Psoas muscle (tissue), 8 donors: Measurements from ENCODE around the gene STAM. TPM values are rescaled to one million over a fixed set of nuclear protein-coding genes. Genes with fewer than 3 reads are reported as not detected.

ENCODE experiments used
- ATAC-seq, 4 donors: fragments of 200-7000 bp; cut with Tn5 transposase; one replicate each; pipeline ENCODE4 v1.9.1; 2020; ENCODE audit warnings: moderate library complexity in 3 of 4, mild to moderate bottlenecking in 2 of 4
- DNase-seq, 2 donors: peaks; one replicate each; pipeline ENCODE4 v3.0.0-alpha.2; 2020
- H3K27ac ChIP-seq: fragments of 200-600 bp; one replicate; pipeline ENCODE4 v1.8.0; 2022
- H3K27me3 ChIP-seq, 3 donors: fragments of 200-600 bp in 1 of 3; one replicate each; pipeline versions ENCODE4 v1.6.1 to v1.8.0; 2013 to 2022; ENCODE audit warnings: low read length in 2 of 3, mild to moderate bottlenecking in 2 of 3, moderate library complexity in 1 of 3; ENCODE audit not compliant: insufficient read depth in 3 of 3
- H3K36me3 ChIP-seq, 2 donors: fragments of 200-600 bp in 1 of 2; one replicate each; pipeline versions ENCODE4 v1.6.1 to v1.8.0; 2013 to 2022; ENCODE audit warnings: low read depth in 1 of 2, mild to moderate bottlenecking in 1 of 2, moderate library complexity in 1 of 2; ENCODE audit not compliant: insufficient read depth in 1 of 2
- H3K4me1 ChIP-seq: fragments of 200-600 bp; one replicate; pipeline ENCODE4 v1.8.0; 2022
- H3K4me3 ChIP-seq: fragments of 200-600 bp; one replicate; pipeline ENCODE4 v1.8.0; 2022; ENCODE audit warnings: mild to moderate bottlenecking
- H3K9me3 ChIP-seq: fragments of 200-600 bp; one replicate; pipeline ENCODE4 v1.8.0; 2022
- CTCF ChIP-seq: fragments of 200-600 bp; IDR thresholded peaks from one replicate; pipeline ENCODE4 v1.8.0; 2022; ENCODE audit warnings: antibody characterized with exemption
- WGBS, 3 donors: extraction: QIAGEN DNeasy Blood & Tissue Kit; methylation state at CpG; one replicate each; pipeline versions ENCODE4 v1.1.6 to v1.1.7; 2013; 5-methylcytosine and 5-hydroxymethylcytosine counted together
- intact Hi-C, 2 donors: fragments of 100-400 bp; cut with DNase I; formaldehyde crosslinking; loops; one replicate each; pipeline versions ENCODE4 v1.11.0 to v1.14.2; 2022
- polyA plus RNA-seq, 3 donors: library from polyadenylated mRNA; stranded (reverse); fragments of 200-250 nt; gene quantifications; one replicate each; pipeline ENCODE4 v1.2.3, GENCODE V29; 2013
- total RNA-seq, 4 donors: library from RNA; stranded (reverse); fragmentation: NEBNext Ultra II Directional in 2 of 4; extraction: Animal tissue kit (Norgen Biotek cat#: 25700) in 2 of 4; gene quantifications; one replicate each; pipeline versions ENCODE4 v1.2.1 to v1.2.4, GENCODE V29; 2021 to 2023
- donor health status: healthy with polysubstance abuse.
- donor health status: DM: no; HTN: no; CAD: no; lungs with moderate emphysema.
- donor health status: Bipolar disorder and iron deficiency.
- donor health status: healthy.
- donor health status: DM: yes; HTN: yes; CAD: no.
- donor health status: DM: no; HTN: no; CAD: no.
- donor health status: DM: no; HTN: no; CAD: no.
- donor health status: DM: yes; HTN: yes; CAD: no.

STAM gene
- total and polyA plus RNA-seq, 7 donors: 16.3 to 42.4 (median 31.9) TPM

DNA sequence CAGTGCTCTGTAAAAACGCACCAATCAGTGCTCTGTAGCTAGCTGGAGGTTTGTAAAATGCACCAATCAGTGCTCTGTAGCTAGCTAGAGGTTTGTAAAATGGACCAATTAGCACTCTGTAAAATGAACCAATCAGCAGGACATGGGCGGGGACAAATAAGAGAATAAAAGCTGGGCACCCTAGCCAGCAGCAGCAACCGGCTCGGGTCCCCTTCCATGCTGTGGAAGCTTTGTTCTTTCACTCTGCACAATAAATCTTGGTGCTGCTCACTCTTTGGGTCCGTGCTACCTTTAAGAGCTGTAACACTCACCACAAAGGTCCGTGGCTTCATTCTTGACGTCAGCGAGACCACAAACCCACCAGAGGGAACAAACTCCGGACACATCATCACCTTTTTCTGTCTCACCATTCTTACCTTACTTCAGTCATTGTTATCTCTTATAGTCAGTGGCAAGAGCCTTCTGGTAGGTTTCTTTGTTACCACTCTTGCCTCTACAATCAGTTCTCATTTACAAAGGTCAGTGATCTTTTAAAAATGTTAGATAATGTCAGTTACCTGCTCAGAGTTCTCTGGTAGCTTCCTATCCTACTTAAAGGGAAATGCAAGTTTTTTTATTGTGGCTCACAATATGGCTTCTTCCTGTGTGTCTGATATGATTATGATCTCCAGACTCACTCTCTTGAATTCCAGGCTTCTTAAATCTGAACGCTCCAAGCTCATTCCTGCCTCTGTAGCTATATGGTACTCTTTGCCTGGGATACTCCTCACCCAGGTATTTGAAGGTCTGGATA lies 4.5 kb downstream of the STAM start:
- Histone ChIP-seq H3K27me3 (no peaks in the 10 kb centered on the region), H3K4me3 (no peak overlapping the region), H3K9me3 (no peaks in the 10 kb centered on the region), H3K36me3 (peaks cover 0 to 3% of the 10 kb centered on the region in 2 donors), H3K27ac (no peak overlapping the region), H3K4me1 (peaks cover 69% of the 10 kb centered on the region)
- TF ChIP-seq CTCF: no peak
- ATAC-seq: no peak
- 90% methylated on average over 10 of the region's 10 CpGs for WGBS, 3 donors
- no peak for DNase-seq
- intact Hi-C loops: no loop called here

DNA sequence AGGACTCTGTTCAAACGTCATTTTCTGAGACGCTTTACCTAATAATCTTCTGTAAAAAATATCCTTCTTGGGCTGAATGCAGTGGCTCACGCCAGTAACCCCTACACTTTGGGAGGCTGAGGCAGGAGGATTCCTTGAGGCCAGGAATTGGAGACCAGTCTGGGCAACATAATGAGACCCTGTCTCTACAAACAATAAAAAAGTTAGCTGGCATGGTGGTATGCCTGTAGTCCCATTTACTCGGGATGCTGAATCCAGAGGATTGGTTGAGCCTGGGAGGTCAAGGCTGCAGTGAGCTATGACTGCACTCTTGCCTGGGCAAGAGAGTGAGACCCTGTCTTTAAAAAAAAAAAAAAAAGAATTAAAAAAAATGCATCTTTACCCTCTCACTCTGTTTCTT lies 5.1 kb downstream of the STAM start:
- no peak overlapping the region for H3K27ac ChIP-seq
- H3K4me1 ChIP-seq: peaks cover 75% of the 10 kb centered on the region
- intact Hi-C loops: no loop called here
- WGBS, 3 donors: 88 to 96% (median 91%) methylated on average over 4 of the region's 4 CpGs
- H3K9me3 ChIP-seq: no peaks in the 10 kb centered on the region
- TF ChIP-seq CTCF: no peak
- H3K36me3 ChIP-seq: peaks cover 0 to 3% of the 10 kb centered on the region in 2 donors
- ATAC-seq (no peak), DNase-seq (no peak)
- no peaks in the 10 kb centered on the region for H3K27me3 ChIP-seq
- H3K4me3 ChIP-seq: no peak overlapping the region

DNA sequence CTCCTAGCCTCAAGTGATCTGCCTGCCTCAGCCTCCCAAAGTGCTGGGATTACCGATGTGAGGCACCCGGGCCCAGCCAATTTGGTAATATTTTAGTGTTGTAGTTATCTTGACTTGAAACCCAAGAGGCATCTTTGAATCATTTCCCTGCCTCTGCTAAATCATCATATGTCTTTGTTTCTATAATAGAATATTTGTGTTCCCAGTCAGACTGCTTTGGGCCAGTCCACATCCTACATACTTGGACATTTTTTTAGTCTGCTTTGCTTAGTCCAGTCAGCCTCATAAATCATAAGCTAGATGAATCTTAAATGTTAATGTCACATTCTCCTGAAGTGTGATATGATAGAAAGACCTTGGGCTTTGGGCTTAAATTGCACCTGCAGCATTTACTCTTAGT lies 5.9 kb downstream of the STAM start:
- WGBS, 3 donors: 73 to 80% (median 76%) methylated on average over 2 of the region's 2 CpGs
- Histone ChIP-seq H3K9me3 (no peaks in the 10 kb centered on the region), H3K27ac (peak overlapping the region; percentile 25), H3K36me3 (peaks cover 0 to 3% of the 10 kb centered on the region in 2 donors), H3K27me3 (no peaks in the 10 kb centered on the region), H3K4me3 (peak overlapping the region; percentile 8), H3K4me1 (peaks cover 80% of the 10 kb centered on the region)
- ATAC-seq (no peak), DNase-seq (no peak)
- intact Hi-C loops: no loop called here
- TF ChIP-seq CTCF: no peak

DNA sequence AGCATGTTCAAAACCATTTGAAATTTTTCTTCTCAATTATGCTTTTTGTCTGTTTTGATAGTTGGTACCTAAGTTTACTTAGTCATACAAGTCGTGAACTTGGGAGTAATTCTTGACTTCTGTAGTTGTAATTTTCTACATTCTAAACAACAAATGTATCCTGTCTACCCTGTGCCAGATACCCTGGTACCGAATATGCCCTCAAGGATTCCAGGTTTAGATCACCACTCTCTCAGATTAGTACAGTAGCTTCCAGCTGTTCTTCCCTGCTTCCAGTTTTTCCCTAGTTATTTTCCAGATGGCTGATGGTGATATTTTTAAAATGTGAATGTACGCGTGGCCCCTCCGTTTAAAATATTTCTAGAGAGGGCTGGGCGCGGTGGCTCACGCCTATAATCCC lies 6.5 kb downstream of the STAM start:
- H3K27ac ChIP-seq: peak overlapping the region; percentile 25
- no peak for TF ChIP-seq CTCF

GRCh38 chr10:17651896-17652295 lies 7.9 kb downstream of the STAM start:
- no peaks in the 10 kb centered on the region for H3K27me3 ChIP-seq
- peaks cover 69% of the 10 kb centered on the region for H3K4me1 ChIP-seq
- no peak for DNase-seq
- peaks cover 0 to 3% of the 10 kb centered on the region in 2 donors for H3K36me3 ChIP-seq
- H3K27ac ChIP-seq: no peak overlapping the region
- H3K9me3 ChIP-seq: no peaks in the 10 kb centered on the region
- H3K4me3 ChIP-seq: no peak overlapping the region
- ATAC-seq: no peak
- intact Hi-C loops: no loop called here
- no peak for TF ChIP-seq CTCF

More for the DNA sequence above, 6.5 kb downstream of the STAM start:
- Histone ChIP-seq H3K4me3 (peak overlapping the region; percentile 8), H3K9me3 (no peaks in the 10 kb centered on the region), H3K27me3 (no peaks in the 10 kb centered on the region), H3K36me3 (peaks cover 0 to 3% of the 10 kb centered on the region in 2 donors), H3K4me1 (peaks cover 79% of the 10 kb centered on the region)
- ATAC-seq (no peak), DNase-seq (no peak)
- intact Hi-C loops: no loop called here
- 73 to 79% (median 74%) methylated on average over 8 of the region's 8 CpGs for WGBS, 3 donors
